GM23248 (cell line): Measurements from ENCODE around the gene MYT1. TPM values are rescaled to one million over a fixed set of nuclear protein-coding genes. Genes with fewer than 3 reads are reported as not detected.
"Not testable (repeated sequence)": the region's sequence is repeated elsewhere in the genome, so short reads cannot be mapped to it uniquely, and the experiment has no call there.

Source experiments
- DNase-seq: peaks from one replicate; pipeline ENCODE4 v3.0.0-alpha.2; 2015
- H2AFZ ChIP-seq: fragments of 200-600 bp; sonication (generic); 2 replicates; pipeline ENCODE4 v1.6.1; 2016; ENCODE audit warnings: antibody characterized with exemption
- H3F3A ChIP-seq: fragments of 200-600 bp; sonication (generic); 2 replicates; pipeline ENCODE4 v1.6.1; 2016; ENCODE audit warnings: mild to moderate bottlenecking, antibody characterized with exemption, mixed run types; ENCODE audit not compliant: insufficient read depth
- H3K27ac ChIP-seq: fragments of 200-600 bp; sonication (generic); 2 replicates; pipeline ENCODE4 v1.5.1; 2016; ENCODE audit warnings: mild to moderate bottlenecking
- H3K27me3 ChIP-seq: fragments of 200-600 bp; sonication (generic); replicated peaks from 2 replicates; pipeline ENCODE4 v1.6.1; 2016; ENCODE audit warnings: mild to moderate bottlenecking; ENCODE audit not compliant: insufficient read depth
- H3K36me3 ChIP-seq: fragments of 200-600 bp; sonication (generic); 2 replicates; pipeline ENCODE4 v1.6.1; 2016; ENCODE audit warnings: low read depth, mild to moderate bottlenecking
- H3K4me1 ChIP-seq: fragments of 200-600 bp; sonication (generic); 2 replicates; pipeline ENCODE4 v1.6.1; 2016; ENCODE audit warnings: mild to moderate bottlenecking; ENCODE audit not compliant: insufficient read depth
- H3K4me2 ChIP-seq: fragments of 200-600 bp; sonication (generic); one replicate; pipeline ENCODE4 v1.6.1; 2016; ENCODE audit warnings: mild to moderate bottlenecking; ENCODE audit not compliant: unreplicated experiment
- H3K4me3 ChIP-seq: fragments of 200-600 bp; sonication (generic); 2 replicates; pipeline ENCODE4 v1.5.1; 2016; ENCODE audit warnings: mild to moderate bottlenecking
- H3K79me2 ChIP-seq: fragments of 200-600 bp; sonication (generic); 2 replicates; pipeline ENCODE4 v1.6.1; 2016; ENCODE audit warnings: mild to moderate bottlenecking; ENCODE audit not compliant: insufficient read depth
- H3K9ac ChIP-seq: fragments of 200-600 bp; sonication (generic); 2 replicates; pipeline ENCODE4 v1.6.1; 2016; ENCODE audit warnings: mild to moderate bottlenecking
- H3K9me2 ChIP-seq: fragments of 200-600 bp; sonication (generic); 2 replicates; pipeline ENCODE4 v1.6.1; 2016; ENCODE audit warnings: mixed run types, mild to moderate bottlenecking, moderate library complexity; ENCODE audit not compliant: insufficient read depth
- H3K9me3 ChIP-seq: fragments of 200-600 bp; sonication (generic); one replicate; pipeline ENCODE4 v1.6.1; 2017; ENCODE audit warnings: low read depth
- H4K20me1 ChIP-seq: fragments of 200-600 bp; sonication (generic); 2 replicates; pipeline ENCODE4 v1.6.0; 2016; ENCODE audit not compliant: insufficient read depth
- EZH2 ChIP-seq: fragments of 200-600 bp; sonication (generic); IDR thresholded peaks from 2 replicates; pipeline ENCODE4 v1.6.1; 2018; ENCODE audit warnings: antibody characterized with exemption, mild to moderate bottlenecking; ENCODE audit not compliant: insufficient read depth, poor library complexity, severe bottlenecking
- EZH2phosphoT487 ChIP-seq: fragments of 200-600 bp; sonication (generic); IDR thresholded peaks from 2 replicates; pipeline ENCODE4 v1.6.1; 2018; ENCODE audit warnings: antibody characterized with exemption, moderate library complexity, mild to moderate bottlenecking, low read depth; ENCODE audit not compliant: insufficient read depth
- WGBS, 2 experiments: methylation state at CpG; one replicate each; pipeline ENCODE4 v1.1.6; 2015 to 2017; ENCODE audit warnings: low lambda C conversion rate in 2 of 2, low coverage in 1 of 2; ENCODE audit errors: missing lambda C conversion rate in 2 of 2; 5-methylcytosine and 5-hydroxymethylcytosine counted together
- in situ Hi-C: fragments of 300-500 bp; cut with MboI; formaldehyde crosslinking; loops from 2 replicates; pipeline ENCODE4 v1.15.0; 2020
- polyA plus RNA-seq: library from polyadenylated mRNA; unstranded; fragments of >200 nt; fragmentation: Nextera tagmentation; extraction: Ambion mirVana; gene quantifications from 2 replicates; pipeline ENCODE4 v1.2.1, GENCODE V29; 2016
- total RNA-seq: library from RNA; depleted of rRNA; stranded (reverse); fragments of >200 nt; shearing (Covaris generic); gene quantifications from 2 replicates; pipeline ENCODE4 v1.2.3, GENCODE V29; 2014; rRNA removed

The MYT1 gene
- total RNA-seq (not detected in 2 replicates), polyA plus RNA-seq (not detected in 2 replicates)

GRCh38 chr20:64164123-64164836, at the start of gene MYT1:
Gene MYT1 (plus strand): TSS chr20:64164452. CDS start chr20:64198862, 34,410 bp downstream.
- Histone ChIP-seq H3K4me3 (no peak within 1 kb of the TSS), H2AFZ (no peak within 1 kb of the TSS), H3K9me3 (no peaks in the 10 kb centered on the region), H3K4me2 (no peak within 1 kb of the TSS), H3K9me2 (no peaks in the 10 kb centered on the region), H3K27ac (no peak within 1 kb of the TSS), H3K4me1 (no peaks in the 10 kb centered on the region), H3K79me2 (no peaks in the 10 kb centered on the region), H3F3A (no peaks in the 10 kb centered on the region), H3K36me3 (no peaks in the 10 kb centered on the region), H3K27me3 (peaks cover 78% of the 10 kb centered on the region), H4K20me1 (no peaks in the 10 kb centered on the region), H3K9ac (no peak within 1 kb of the TSS)
- WGBS, 2 experiments = 52 to 53% methylated on average over 21 of the region's 21 CpGs
- in situ Hi-C loops = no loop called here
- TF ChIP-seq EZH2phosphoT487 (no peak), EZH2 (no peak)
- DNase-seq = no peak

- Histone ChIP-seq H3K79me2 (no peaks in the 10 kb centered on the region), H3K27me3 (no peaks in the 10 kb centered on the region; the same call in 1 of the 2 replicates), H3K9me2 (no peaks in the 10 kb centered on the region), H3K4me1 (no peaks in the 10 kb centered on the region), H3K9ac (no peak overlapping the region), H3K36me3 (no peaks in the 10 kb centered on the region), H2AFZ (no peak overlapping the region), H3K9me3 (no peaks in the 10 kb centered on the region), H4K20me1 (no peaks in the 10 kb centered on the region), H3K27ac (no peak overlapping the region), H3K4me2 (no peak overlapping the region), H3K4me3 (no peak overlapping the region), H3F3A (no peaks in the 10 kb centered on the region)
- in situ Hi-C loops = no loop called here
- TF ChIP-seq EZH2 = no peak
- no peak for TF ChIP-seq EZH2phosphoT487
- WGBS, 2 experiments = 56 to 62% methylated on average over 14 of the region's 14 CpGs
- DNase-seq = no peak
Observed at GRCh38 chr20:64115171-64115911, 48.9 kb upstream of the MYT1 start.

DNA sequence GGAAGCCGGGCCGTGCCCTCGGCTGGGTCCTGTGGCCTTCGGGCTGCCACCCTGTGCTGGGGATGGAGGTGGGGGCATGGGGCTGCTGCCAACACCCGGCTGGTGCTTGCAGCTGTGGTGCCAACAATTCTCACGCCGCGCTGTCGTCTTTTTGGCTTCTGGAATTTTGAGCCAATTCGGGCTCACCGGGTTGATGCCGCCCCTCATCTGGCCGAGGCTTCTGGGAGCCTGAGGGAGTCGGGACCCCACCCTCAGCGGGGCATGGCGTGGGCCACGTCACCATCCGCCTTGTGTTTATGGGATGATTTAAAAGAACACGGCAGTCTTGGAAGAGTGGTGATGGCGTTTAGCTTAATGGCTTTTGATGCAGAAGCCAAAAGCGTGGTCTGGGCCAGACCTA, 48.2 kb upstream of the MYT1 start:
- no peaks in the 10 kb centered on the region for H3K9me3 ChIP-seq
- WGBS, 2 experiments = 56 to 60% methylated on average over 18 to 21 of the region's 21 CpGs
- H3K27ac ChIP-seq = no peak overlapping the region
- peaks cover 2% of the 10 kb centered on the region for H3K27me3 ChIP-seq
- H3F3A ChIP-seq = no peaks in the 10 kb centered on the region
- H3K9me2 ChIP-seq = no peaks in the 10 kb centered on the region
- no peak overlapping the region for H3K4me2 ChIP-seq
- no peak overlapping the region for H3K4me3 ChIP-seq
- no peak for DNase-seq
- in situ Hi-C loops = no loop called here
- no peak overlapping the region for H3K9ac ChIP-seq
- H2AFZ ChIP-seq = no peak overlapping the region
- H3K36me3 ChIP-seq = no peaks in the 10 kb centered on the region
- no peak for TF ChIP-seq EZH2phosphoT487
- TF ChIP-seq EZH2 = no peak
- H4K20me1 ChIP-seq = no peaks in the 10 kb centered on the region
- no peaks in the 10 kb centered on the region for H3K79me2 ChIP-seq
- no peaks in the 10 kb centered on the region for H3K4me1 ChIP-seq

GRCh38 chr20:64116541-64117431, 47.5 kb upstream of the MYT1 start:
- no peak overlapping the region for H3K9ac ChIP-seq
- H3K4me1 ChIP-seq = no peaks in the 10 kb centered on the region
- in situ Hi-C loops = no loop called here
- H3K4me2 ChIP-seq = no peak overlapping the region
- TF ChIP-seq EZH2phosphoT487 (no peak), EZH2 (no peak)
- peaks cover 10% of the 10 kb centered on the region for H3K27me3 ChIP-seq
- H3K9me2 ChIP-seq = no peaks in the 10 kb centered on the region
- H3K36me3 ChIP-seq = no peaks in the 10 kb centered on the region
- no peaks in the 10 kb centered on the region for H3K9me3 ChIP-seq
- no peaks in the 10 kb centered on the region for H3F3A ChIP-seq
- WGBS, 2 experiments = 55 to 58% methylated on average over 17 of the region's 17 CpGs
- H3K79me2 ChIP-seq = no peaks in the 10 kb centered on the region
- no peak for DNase-seq
- no peak overlapping the region for H3K27ac ChIP-seq
- no peak overlapping the region for H2AFZ ChIP-seq
- no peaks in the 10 kb centered on the region for H4K20me1 ChIP-seq
- no peak overlapping the region for H3K4me3 ChIP-seq

DNA sequence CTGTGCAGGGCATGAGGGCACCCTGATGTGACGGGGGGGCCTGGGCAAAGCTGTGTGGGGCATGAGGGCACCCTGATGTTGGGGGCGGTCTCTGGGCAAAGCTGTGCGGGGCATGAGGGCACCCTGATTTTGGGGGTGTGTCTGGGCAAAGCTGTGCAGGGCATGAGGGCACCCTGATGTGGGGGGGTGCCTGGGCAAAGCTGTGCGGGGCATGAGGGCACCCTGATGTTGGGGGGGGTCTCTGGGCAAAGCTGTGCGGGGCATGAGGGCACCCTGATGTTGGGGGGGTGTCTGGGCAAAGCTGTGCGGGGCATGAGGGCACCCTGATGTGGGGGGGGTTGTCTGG, 46.8 kb upstream of the MYT1 start:
- H3K27ac ChIP-seq, H2AFZ ChIP-seq, H4K20me1 ChIP-seq, H3F3A ChIP-seq, H3K36me3 ChIP-seq, H3K4me3 ChIP-seq, in situ Hi-C loops, H3K9me2 ChIP-seq, H3K79me2 ChIP-seq, H3K9me3 ChIP-seq, H3K4me1 ChIP-seq, DNase-seq, H3K9ac ChIP-seq, H3K4me2 ChIP-seq: not testable (repeated sequence)
- H3K27me3 ChIP-seq = peaks cover 16% of the 10 kb centered on the region
- WGBS, 2 experiments = 69% methylated on average over 4 of the region's 6 CpGs; no CpG with 5 or more reads in 1 of the 2 experiments
